ENCODE results near the gene CYREN.
A peak's percentile ranks its signal among the peaks of the same experiment; 100 is the strongest.

The CYREN gene

DNA sequence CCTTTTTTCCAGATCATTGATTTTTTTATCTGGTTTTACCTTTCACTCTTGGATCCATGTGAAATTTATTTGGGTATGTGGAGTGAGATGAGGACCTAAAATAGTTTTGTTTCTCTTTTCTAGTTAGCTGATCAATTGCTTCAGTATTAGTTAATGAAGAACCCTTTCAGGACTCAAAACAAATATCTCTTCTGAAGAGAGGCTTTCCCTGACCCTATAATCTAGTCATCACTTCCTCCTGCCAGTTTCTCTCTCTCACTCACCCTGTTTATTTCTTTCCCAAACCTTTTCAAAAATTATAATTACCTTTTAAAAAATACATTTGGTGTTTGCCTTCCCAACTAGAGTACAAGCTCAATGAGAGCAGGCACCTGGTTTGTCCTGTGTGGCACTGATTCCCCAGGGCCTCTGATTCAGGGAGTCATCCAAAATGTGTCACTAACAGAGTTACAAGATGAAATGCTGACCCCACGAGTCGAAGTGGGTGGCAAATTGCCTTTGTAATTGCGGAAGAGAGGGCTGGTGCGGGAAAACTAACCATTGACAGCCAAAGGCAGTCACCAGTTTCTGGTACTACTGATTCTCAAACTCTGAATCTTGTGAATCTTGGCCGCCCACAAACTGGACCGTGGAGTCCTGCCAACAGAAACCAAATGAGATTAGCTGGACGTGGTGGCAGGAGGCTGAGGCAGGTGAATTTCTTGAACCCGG lies 20.3 kb downstream of the CYREN start:
- no peak overlapping the region for H3K4me2 ChIP-seq (ENCODE audit: low read depth, low read length, poor library complexity, severe bottlenecking)
- H4K20me1 ChIP-seq (ENCODE audit: insufficient read depth, low read length, poor library complexity, severe bottlenecking), result no peaks in the 10 kb centered on the region
- no peaks in the 10 kb centered on the region for H3K9me2 ChIP-seq (replicated peaks; ENCODE audit: low read depth, low read length)
- TF ChIP-seq, protein P1, sequence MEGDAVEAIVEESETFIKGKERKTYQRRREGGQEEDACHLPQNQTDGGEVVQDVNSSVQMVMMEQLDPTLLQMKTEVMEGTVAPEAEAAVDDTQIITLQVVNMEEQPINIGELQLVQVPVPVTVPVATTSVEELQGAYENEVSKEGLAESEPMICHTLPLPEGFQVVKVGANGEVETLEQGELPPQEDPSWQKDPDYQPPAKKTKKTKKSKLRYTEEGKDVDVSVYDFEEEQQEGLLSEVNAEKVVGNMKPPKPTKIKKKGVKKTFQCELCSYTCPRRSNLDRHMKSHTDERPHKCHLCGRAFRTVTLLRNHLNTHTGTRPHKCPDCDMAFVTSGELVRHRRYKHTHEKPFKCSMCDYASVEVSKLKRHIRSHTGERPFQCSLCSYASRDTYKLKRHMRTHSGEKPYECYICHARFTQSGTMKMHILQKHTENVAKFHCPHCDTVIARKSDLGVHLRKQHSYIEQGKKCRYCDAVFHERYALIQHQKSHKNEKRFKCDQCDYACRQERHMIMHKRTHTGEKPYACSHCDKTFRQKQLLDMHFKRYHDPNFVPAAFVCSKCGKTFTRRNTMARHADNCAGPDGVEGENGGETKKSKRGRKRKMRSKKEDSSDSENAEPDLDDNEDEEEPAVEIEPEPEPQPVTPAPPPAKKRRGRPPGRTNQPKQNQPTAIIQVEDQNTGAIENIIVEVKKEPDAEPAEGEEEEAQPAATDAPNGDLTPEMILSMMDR (conservative IDR thresholded peaks at IDR 0.05; ENCODE audit: low read length), result no peak
- no peak for TF ChIP-seq EZH2phosphoT487 (IDR thresholded peaks at IDR 0.05; ENCODE audit: borderline replicate concordance)
- no peaks in the 10 kb centered on the region for H3K27me3 ChIP-seq (ENCODE audit: insufficient read depth, low read length, poor library complexity, severe bottlenecking)
- H3K4me3 ChIP-seq (ENCODE audit: low read length, poor library complexity, severe bottlenecking), result no peak overlapping the region
- H2AFZ ChIP-seq (ENCODE audit: low read length), result no peak overlapping the region
- H3K9me3 ChIP-seq (ENCODE audit: insufficient read depth, low read depth, low read length), result no peaks in the 10 kb centered on the region; the same call in 1 of the 2 replicates
- H3K36me3 ChIP-seq (ENCODE audit: insufficient read depth, low read length), result no peaks in the 10 kb centered on the region
- peaks cover 4% of the 10 kb centered on the region for H3K4me1 ChIP-seq (ENCODE audit: insufficient read depth, low read length, poor library complexity, severe bottlenecking)
- H3K79me2 ChIP-seq (ENCODE audit: insufficient read depth, low read length), result no peaks in the 10 kb centered on the region
- no peaks in the 10 kb centered on the region for H3F3A ChIP-seq (ENCODE audit: low read depth)
- no peak overlapping the region for H3K9ac ChIP-seq (ENCODE audit: low read depth, low read length, poor library complexity, severe bottlenecking)

- Histone ChIP-seq H3K4me2 (ENCODE audit: low read depth, low read length, poor library complexity, severe bottlenecking) (peak within 1 kb of the TSS; percentile 72), H2AFZ (ENCODE audit: low read length) (peak within 1 kb of the TSS; percentile 65), H3K4me1 (ENCODE audit: insufficient read depth, low read length, poor library complexity, severe bottlenecking) (peaks cover 4% of the 10 kb centered on the region), H3K9ac (ENCODE audit: low read depth, low read length, poor library complexity, severe bottlenecking) (peak within 1 kb of the TSS; percentile 39), H3K9me2 (replicated peaks; ENCODE audit: low read depth, low read length) (no peaks in the 10 kb centered on the region), H3K4me3 (ENCODE audit: low read length, poor library complexity, severe bottlenecking) (peak within 1 kb of the TSS; percentile 67), H3K9me3 (ENCODE audit: insufficient read depth, low read depth, low read length) (no peaks in the 10 kb centered on the region), H3K79me2 (ENCODE audit: insufficient read depth, low read length) (no peaks in the 10 kb centered on the region), H3K27me3 (ENCODE audit: insufficient read depth, low read length, poor library complexity, severe bottlenecking) (no peaks in the 10 kb centered on the region), H3F3A (ENCODE audit: low read depth) (no peaks in the 10 kb centered on the region), H3K36me3 (ENCODE audit: insufficient read depth, low read length) (no peaks in the 10 kb centered on the region), H4K20me1 (ENCODE audit: insufficient read depth, low read length, poor library complexity, severe bottlenecking) (no peaks in the 10 kb centered on the region)
- TF ChIP-seq EZH2phosphoT487 (IDR thresholded peaks at IDR 0.05; ENCODE audit: borderline replicate concordance), result no peak
- TF ChIP-seq, protein P1 (conservative IDR thresholded peaks at IDR 0.05; ENCODE audit: low read length), result no peak
Measured at GRCh38 chr7:135147899-135148721, 22.4 kb downstream of the CYREN start, which contains the start of gene TMEM140. Gene TMEM140, plus strand, starts transcription at chr7:135148072. Its CDS starts 16,370 bp downstream, at chr7:135164442.

DNA sequence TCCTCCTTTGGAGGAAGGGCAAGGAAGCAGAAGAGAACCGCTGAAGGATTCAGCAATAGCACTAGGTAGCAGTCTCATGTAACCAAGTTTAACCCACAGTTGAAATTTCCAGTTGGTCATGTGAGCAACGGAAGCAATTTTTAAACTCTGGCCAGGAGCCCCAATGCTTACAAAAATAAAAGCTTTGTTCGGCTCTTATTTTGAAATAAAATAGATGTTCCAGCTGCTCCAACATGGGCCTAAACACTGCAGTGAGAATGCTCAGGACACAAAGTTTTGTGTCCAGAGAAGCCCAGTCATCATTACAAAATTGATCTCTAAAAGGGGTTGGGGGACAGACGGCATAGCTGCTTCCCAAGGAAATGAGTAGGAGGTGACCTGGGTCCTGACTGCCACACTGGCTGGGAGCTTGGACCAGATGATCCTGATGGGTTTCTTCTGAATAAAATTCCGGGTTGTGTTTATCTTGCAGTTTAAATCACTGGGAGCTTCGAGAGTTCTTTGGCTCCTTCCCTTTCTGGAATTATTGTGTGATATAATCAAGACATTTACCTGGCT lies 23.1 kb downstream of the CYREN start:
- Histone ChIP-seq H3K36me3 (ENCODE audit: insufficient read depth, low read length) (no peaks in the 10 kb centered on the region), H3K4me3 (ENCODE audit: low read length, poor library complexity, severe bottlenecking) (peak overlapping the region; percentile 67), H3K9me2 (replicated peaks; ENCODE audit: low read depth, low read length) (no peaks in the 10 kb centered on the region), H3F3A (ENCODE audit: low read depth) (no peaks in the 10 kb centered on the region), H4K20me1 (ENCODE audit: insufficient read depth, low read length, poor library complexity, severe bottlenecking) (no peaks in the 10 kb centered on the region), H3K27me3 (ENCODE audit: insufficient read depth, low read length, poor library complexity, severe bottlenecking) (no peaks in the 10 kb centered on the region), H2AFZ (ENCODE audit: low read length) (peak overlapping the region; percentile 65), H3K9ac (ENCODE audit: low read depth, low read length, poor library complexity, severe bottlenecking) (peak overlapping the region; percentile 39), H3K4me1 (ENCODE audit: insufficient read depth, low read length, poor library complexity, severe bottlenecking) (peaks cover 4% of the 10 kb centered on the region), H3K9me3 (ENCODE audit: insufficient read depth, low read depth, low read length) (no peaks in the 10 kb centered on the region), H3K79me2 (ENCODE audit: insufficient read depth, low read length) (no peaks in the 10 kb centered on the region), H3K4me2 (ENCODE audit: low read depth, low read length, poor library complexity, severe bottlenecking) (peak overlapping the region; percentile 72)
- TF ChIP-seq, protein P1 (conservative IDR thresholded peaks at IDR 0.05; ENCODE audit: low read length), result no peak
- no peak for TF ChIP-seq EZH2phosphoT487 (IDR thresholded peaks at IDR 0.05; ENCODE audit: borderline replicate concordance)
